A549 treated with DMSO at 1 μM for 4 hours (cell line): ENCODE results near the gene GPR89A. TPM values are rescaled to one million over a fixed set of nuclear protein-coding genes. Genes with fewer than 3 reads are reported as not detected.

ENCODE experiments used
- total RNA-seq: library from RNA; stranded (reverse); fragments of 200-300 nt; extraction: Qiagen RNA extraction; gene quantifications from 5 replicates; pipeline ENCODE4 v1.2.3, GENCODE V29; 2022; ENCODE audit warnings: low read depth

The GPR89A gene
- 14.5 to 18.2 TPM (median 17.2 TPM) in 5 replicates for total RNA-seq

DNA sequence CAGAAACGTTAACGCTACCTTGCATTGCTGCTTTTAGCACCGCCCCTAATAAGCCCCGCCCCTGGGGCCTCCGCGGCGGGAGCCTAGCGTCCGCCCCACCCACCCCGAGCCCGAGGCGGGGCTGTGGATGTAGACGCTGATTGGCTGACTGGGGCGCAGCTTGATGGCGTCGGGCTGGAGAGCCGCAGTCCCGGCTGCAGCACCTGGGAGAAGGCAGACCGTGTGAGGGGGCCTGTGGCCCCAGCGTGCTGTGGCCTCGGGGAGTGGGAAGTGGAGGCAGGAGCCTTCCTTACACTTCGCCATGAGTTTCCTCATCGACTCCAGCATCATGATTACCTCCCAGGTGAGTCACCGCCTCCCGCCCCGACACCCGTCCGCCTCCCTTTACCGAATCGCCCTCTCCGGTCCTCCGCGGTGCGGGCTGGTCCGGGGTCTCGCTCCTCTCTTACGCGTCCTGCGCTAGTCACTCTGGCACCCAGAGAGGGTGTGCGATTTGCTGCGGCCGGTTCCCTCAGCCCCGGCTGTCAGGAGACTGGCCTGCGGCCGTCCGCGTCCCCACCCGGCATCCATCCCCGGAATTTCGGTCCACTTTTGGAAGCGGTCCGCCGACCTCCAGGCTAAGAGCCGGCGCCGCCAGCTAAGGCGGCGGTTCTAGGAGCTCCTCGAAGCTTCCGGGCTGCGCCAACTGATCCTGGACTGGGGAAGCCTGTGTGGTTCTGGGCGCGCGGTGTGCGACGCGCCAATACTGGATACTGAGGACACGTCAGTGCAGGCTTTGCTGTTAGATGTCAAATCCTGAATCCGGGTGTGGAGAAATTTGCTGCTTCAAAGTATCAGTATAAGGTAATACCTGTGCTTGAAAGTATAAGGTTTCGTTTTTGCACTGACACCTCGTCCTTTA is at the start of gene GPR89A:
TSS of gene GPR89A (plus strand) at position 156 of the 901 bp plus-strand sequence. CDS start at position 302, 146 bp downstream.

DNA sequence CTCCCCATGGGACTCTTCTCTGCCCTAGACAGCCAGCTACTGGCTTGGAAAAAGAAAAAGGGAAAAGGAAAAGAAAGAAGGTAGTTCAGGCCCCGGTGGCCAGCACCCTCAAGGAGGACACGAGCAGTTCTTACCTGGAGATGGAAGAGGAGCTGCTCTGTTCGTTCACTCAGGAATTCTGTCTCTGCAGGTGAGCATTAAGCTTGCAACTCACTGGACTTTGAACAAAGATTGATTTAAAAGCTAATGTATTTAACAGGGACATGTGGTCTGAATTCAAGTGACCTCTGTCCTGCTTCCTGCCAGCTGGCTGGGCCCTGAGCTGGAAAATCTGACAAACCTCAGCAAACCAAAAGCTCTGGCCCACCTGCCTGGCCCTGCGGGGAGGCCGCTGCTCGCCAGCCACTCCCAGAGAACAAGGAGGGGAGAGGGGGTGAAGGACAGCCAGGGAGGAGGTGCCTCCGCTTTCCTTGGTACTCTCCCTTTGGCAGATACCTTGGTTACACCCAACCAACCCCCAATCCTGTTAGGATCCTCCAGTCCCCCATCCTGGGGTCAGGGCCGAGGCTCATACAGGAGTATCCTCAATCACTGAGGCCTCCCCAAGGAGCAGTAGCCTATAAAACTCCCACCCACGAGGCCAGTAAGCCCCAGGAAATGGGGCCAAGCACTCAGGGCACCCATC is 99.5 kb downstream of the GPR89A start, which contains the start of gene PDZK1:
TSS of gene PDZK1 (minus strand) at position 186 of the 685 bp plus-strand sequence. CDS start 19,347 bp downstream, outside the sequence.

DNA sequence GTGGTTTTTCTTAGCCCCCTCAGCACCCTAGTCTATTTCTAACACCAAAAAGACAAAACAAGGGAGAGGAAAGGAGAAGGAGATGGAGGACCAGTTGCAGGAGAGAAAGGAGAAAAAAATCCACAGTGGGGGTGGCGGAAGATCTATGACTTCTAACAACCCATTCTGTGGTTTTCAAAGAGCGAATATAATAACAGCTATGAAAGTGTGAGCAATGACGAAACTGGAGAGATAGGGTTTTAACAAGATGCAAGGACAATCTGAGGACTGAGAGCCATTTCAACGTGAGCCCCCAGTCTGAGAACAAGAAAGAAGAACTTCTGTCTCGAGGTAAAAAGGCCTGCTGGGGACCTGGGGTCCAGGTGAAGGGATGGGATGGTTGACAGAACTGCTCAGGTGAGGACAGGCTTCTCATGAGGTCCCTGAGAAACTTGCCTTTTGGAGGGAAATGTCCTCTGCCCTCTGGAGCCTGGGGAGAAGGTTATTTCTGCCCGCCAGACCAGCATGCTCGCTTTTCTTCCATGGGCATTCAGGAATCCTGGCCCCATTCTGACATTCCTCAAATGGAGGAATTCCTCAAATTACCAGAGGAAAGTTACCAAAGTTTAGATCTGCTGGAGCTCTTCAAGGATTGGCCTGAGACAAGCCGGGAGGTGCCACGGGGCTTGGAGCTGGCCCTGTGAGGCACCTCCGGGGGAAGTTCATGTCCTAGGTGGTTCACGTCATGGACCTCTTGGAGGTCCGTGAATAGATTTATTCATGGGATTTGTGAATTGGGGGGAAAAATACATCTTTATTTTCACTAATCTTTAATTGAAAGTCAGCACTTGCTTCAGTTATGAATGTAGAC is 111.7 kb downstream of the GPR89A start, which contains the start of gene CD160:
TSS of gene CD160 (plus strand) at position 270 of the 850 bp plus-strand sequence. CDS start 8,829 bp downstream, outside the sequence.

Other genes starting within 250 kb of the GPR89A start
- gene NBPF20, start 182.4 kb upstream of the GPR89A start, total RNA-seq: 3.4 to 4.2 TPM (median 3.9 TPM) in 5 replicates
- 0.56 to 1.0 TPM (median 0.70 TPM) in 5 replicates for gene PDZK1, start 99.4 kb downstream of the GPR89A start, total RNA-seq
- not detected in 5 replicates for gene CD160, start 111.5 kb downstream of the GPR89A start, total RNA-seq
- 7.6 to 13.2 TPM (median 11.4 TPM) in 5 replicates for gene RNF115, start 216.1 kb downstream of the GPR89A start, total RNA-seq
- gene POLR3C, start 216.2 kb downstream of the GPR89A start, total RNA-seq: 35.1 to 37.2 TPM (median 36.4 TPM) in 5 replicates
- 4.9 to 6.5 TPM (median 5.8 TPM) in 5 replicates for gene NUDT17, start 237.6 kb downstream of the GPR89A start, total RNA-seq